ENCODE measurements around the gene KCNK3.
"Not testable (repeated sequence)": the region's sequence is repeated elsewhere in the genome, so short reads cannot be mapped to it uniquely, and the experiment has no call there.

The KCNK3 gene

GRCh38 chr2:26733413-26733812, 40.9 kb downstream of the KCNK3 start:
- H3K36me3 Mint-ChIP-seq (ENCODE audit: low read depth): no peaks in the 10 kb centered on the region
- no peak overlapping the region for H3K27ac Mint-ChIP-seq
- peaks cover 4% of the 10 kb centered on the region for H3K27me3 Mint-ChIP-seq (ENCODE audit: low read depth)
- H3K4me3 Mint-ChIP-seq: no peak overlapping the region
- no peaks in the 10 kb centered on the region for H3K4me1 Mint-ChIP-seq (ENCODE audit: low read depth)
- H3K9me3 Mint-ChIP-seq: no peaks in the 10 kb centered on the region

GRCh38 chr2:26735097-26735496, 42.6 kb downstream of the KCNK3 start:
- H3K27me3 Mint-ChIP-seq (ENCODE audit: low read depth): peaks cover 7% of the 10 kb centered on the region
- no peak overlapping the region for H3K4me3 Mint-ChIP-seq
- H3K4me1 Mint-ChIP-seq (ENCODE audit: low read depth): no peaks in the 10 kb centered on the region
- no peaks in the 10 kb centered on the region for H3K36me3 Mint-ChIP-seq (ENCODE audit: low read depth)
- no peaks in the 10 kb centered on the region for H3K9me3 Mint-ChIP-seq
- no peak overlapping the region for H3K27ac Mint-ChIP-seq

- no peaks in the 10 kb centered on the region for H3K9me3 Mint-ChIP-seq
- H3K27ac Mint-ChIP-seq: no peak overlapping the region
- no peak overlapping the region for H3K4me3 Mint-ChIP-seq
- no peaks in the 10 kb centered on the region for H3K4me1 Mint-ChIP-seq (ENCODE audit: low read depth)
- peaks cover 10% of the 10 kb centered on the region for H3K27me3 Mint-ChIP-seq (ENCODE audit: low read depth)
- H3K36me3 Mint-ChIP-seq (ENCODE audit: low read depth): no peaks in the 10 kb centered on the region
Observed at GRCh38 chr2:26735883-26736588, 43.5 kb downstream of the KCNK3 start.

GRCh38 chr2:26737221-26737620, 44.7 kb downstream of the KCNK3 start:
- Mint-ChIP-seq H3K4me3 (no peak overlapping the region), H3K4me1 (ENCODE audit: low read depth) (no peaks in the 10 kb centered on the region), H3K27me3 (ENCODE audit: low read depth) (peaks cover 10% of the 10 kb centered on the region), H3K9me3 (no peaks in the 10 kb centered on the region), H3K36me3 (ENCODE audit: low read depth) (no peaks in the 10 kb centered on the region), H3K27ac (no peak overlapping the region)

GRCh38 chr2:26738481-26738880, 46.0 kb downstream of the KCNK3 start:
- Mint-ChIP-seq H3K27ac (no peak overlapping the region), H3K36me3 (ENCODE audit: low read depth) (no peaks in the 10 kb centered on the region), H3K27me3 (ENCODE audit: low read depth) (peaks cover 10% of the 10 kb centered on the region), H3K4me3 (no peak overlapping the region), H3K4me1 (ENCODE audit: low read depth) (no peaks in the 10 kb centered on the region), H3K9me3 (no peaks in the 10 kb centered on the region)

- Mint-ChIP-seq H3K27ac (no peak overlapping the region), H3K27me3 (ENCODE audit: low read depth) (peaks cover 10% of the 10 kb centered on the region), H3K9me3 (no peaks in the 10 kb centered on the region), H3K4me1 (ENCODE audit: low read depth) (no peaks in the 10 kb centered on the region), H3K36me3 (ENCODE audit: low read depth) (no peaks in the 10 kb centered on the region), H3K4me3 (no peak overlapping the region)
Observed at GRCh38 chr2:26739514-26739913, 47.0 kb downstream of the KCNK3 start.

GRCh38 chr2:26740346-26740745, 47.8 kb downstream of the KCNK3 start:
- no peak overlapping the region for H3K27ac Mint-ChIP-seq
- no peaks in the 10 kb centered on the region for H3K36me3 Mint-ChIP-seq (ENCODE audit: low read depth)
- peaks cover 10% of the 10 kb centered on the region for H3K27me3 Mint-ChIP-seq (ENCODE audit: low read depth)
- no peaks in the 10 kb centered on the region for H3K9me3 Mint-ChIP-seq
- H3K4me1 Mint-ChIP-seq (ENCODE audit: low read depth): no peaks in the 10 kb centered on the region
- H3K4me3 Mint-ChIP-seq: no peak overlapping the region

GRCh38 chr2:26740890-26741302, 48.4 kb downstream of the KCNK3 start:
- no peak overlapping the region for H3K4me3 Mint-ChIP-seq
- no peak overlapping the region for H3K27ac Mint-ChIP-seq
- H3K4me1 Mint-ChIP-seq (ENCODE audit: low read depth): no peaks in the 10 kb centered on the region
- H3K36me3 Mint-ChIP-seq (ENCODE audit: low read depth): no peaks in the 10 kb centered on the region
- peaks cover 10% of the 10 kb centered on the region for H3K27me3 Mint-ChIP-seq (ENCODE audit: low read depth)
- no peaks in the 10 kb centered on the region for H3K9me3 Mint-ChIP-seq

- H3K27ac Mint-ChIP-seq: no peak overlapping the region
- no peaks in the 10 kb centered on the region for H3K36me3 Mint-ChIP-seq (ENCODE audit: low read depth)
- H3K9me3 Mint-ChIP-seq: no peaks in the 10 kb centered on the region
- no peak overlapping the region for H3K4me3 Mint-ChIP-seq
- H3K27me3 Mint-ChIP-seq (ENCODE audit: low read depth): peaks cover 8% of the 10 kb centered on the region
- no peaks in the 10 kb centered on the region for H3K4me1 Mint-ChIP-seq (ENCODE audit: low read depth)
Observed at GRCh38 chr2:26742048-26742770, 49.7 kb downstream of the KCNK3 start.

GRCh38 chr2:26743852-26744251, 51.3 kb downstream of the KCNK3 start:
- H3K27ac Mint-ChIP-seq: no peak overlapping the region
- H3K27me3 Mint-ChIP-seq (ENCODE audit: low read depth): peaks cover 5% of the 10 kb centered on the region
- no peaks in the 10 kb centered on the region for H3K4me1 Mint-ChIP-seq (ENCODE audit: low read depth)
- no peak overlapping the region for H3K4me3 Mint-ChIP-seq
- H3K9me3 Mint-ChIP-seq: no peaks in the 10 kb centered on the region
- H3K36me3 Mint-ChIP-seq (ENCODE audit: low read depth): no peaks in the 10 kb centered on the region

- Mint-ChIP-seq H3K4me1 (ENCODE audit: low read depth) (no peaks in the 10 kb centered on the region), H3K27me3 (ENCODE audit: low read depth) (peaks cover 3% of the 10 kb centered on the region), H3K36me3 (ENCODE audit: low read depth) (no peaks in the 10 kb centered on the region), H3K9me3 (no peaks in the 10 kb centered on the region), H3K4me3 (no peak overlapping the region), H3K27ac (no peak overlapping the region)
Observed at GRCh38 chr2:26744953-26745352, 52.4 kb downstream of the KCNK3 start.

- Mint-ChIP-seq H3K27me3 (ENCODE audit: low read depth) (peaks cover 5% of the 10 kb centered on the region), H3K4me3 (no peak overlapping the region), H3K4me1 (ENCODE audit: low read depth) (no peaks in the 10 kb centered on the region), H3K9me3 (no peaks in the 10 kb centered on the region), H3K36me3 (ENCODE audit: low read depth) (no peaks in the 10 kb centered on the region), H3K27ac (no peak overlapping the region)
Observed at GRCh38 chr2:26745609-26746327, 53.2 kb downstream of the KCNK3 start.

- H3K36me3 Mint-ChIP-seq (ENCODE audit: low read depth): no peaks in the 10 kb centered on the region
- H3K27me3 Mint-ChIP-seq (ENCODE audit: low read depth): peaks cover 4% of the 10 kb centered on the region
- no peak overlapping the region for H3K27ac Mint-ChIP-seq
- no peak overlapping the region for H3K4me3 Mint-ChIP-seq
- H3K9me3 Mint-ChIP-seq: no peaks in the 10 kb centered on the region
- no peaks in the 10 kb centered on the region for H3K4me1 Mint-ChIP-seq (ENCODE audit: low read depth)
Observed at GRCh38 chr2:26746934-26747333, 54.4 kb downstream of the KCNK3 start.

- not testable (repeated sequence) for H3K27me3 Mint-ChIP-seq (ENCODE audit: low read depth); H3K27ac Mint-ChIP-seq; H3K4me1 Mint-ChIP-seq (ENCODE audit: low read depth); H3K36me3 Mint-ChIP-seq (ENCODE audit: low read depth); H3K9me3 Mint-ChIP-seq; H3K4me3 Mint-ChIP-seq
Observed at GRCh38 chr2:26749787-26750420, 57.4 kb downstream of the KCNK3 start.
